Ishikawa (cell line): ENCODE data around the gene CALHM2.

Source experiments
- CEBPB ChIP-seq: IDR thresholded peaks from 2 replicates; pipeline ENCODE4 v1.6.1; 2012
- CREB1 ChIP-seq: IDR thresholded peaks from 2 replicates; pipeline ENCODE4 v1.6.1; 2012; ENCODE audit warnings: low read depth
- EGR1 ChIP-seq: IDR thresholded peaks from 2 replicates; pipeline ENCODE4 v1.6.1; 2012
- EP300 ChIP-seq: IDR thresholded peaks from 2 replicates; pipeline ENCODE4 v1.6.1; 2012; ENCODE audit warnings: borderline replicate concordance
- FOXM1 ChIP-seq: IDR thresholded peaks from 2 replicates; pipeline ENCODE4 v1.6.1; 2012; ENCODE audit warnings: low read depth, borderline replicate concordance
- NFIC ChIP-seq: IDR thresholded peaks from 2 replicates; pipeline ENCODE4 v1.6.1; 2012
- RAD21 ChIP-seq: IDR thresholded peaks from 2 replicates; pipeline ENCODE4 v1.6.1; 2012; ENCODE audit warnings: low read depth
- REST ChIP-seq: IDR thresholded peaks from 2 replicates; pipeline ENCODE4 v1.6.1; 2012; ENCODE audit warnings: low read depth, mild to moderate bottlenecking
- TAF1 ChIP-seq: IDR thresholded peaks from 2 replicates; pipeline ENCODE4 v1.6.1; 2012; ENCODE audit warnings: low read depth, mild to moderate bottlenecking
- TCF12 ChIP-seq: IDR thresholded peaks from 2 replicates; pipeline ENCODE4 v1.6.1; 2012; ENCODE audit warnings: low read depth
- TEAD4 ChIP-seq: IDR thresholded peaks from 2 replicates; pipeline ENCODE4 v1.6.1; 2012
- USF1 ChIP-seq: IDR thresholded peaks from 2 replicates; pipeline ENCODE4 v1.6.1; 2012
- YY1 ChIP-seq: IDR thresholded peaks from 2 replicates; pipeline ENCODE4 v1.6.1; 2012; ENCODE audit warnings: low read depth
- ZBTB7A ChIP-seq: IDR thresholded peaks from 2 replicates; pipeline ENCODE4 v1.6.1; 2012; ENCODE audit warnings: low read depth
- TF ChIP-seq, protein P1 (sequence below): IDR thresholded peaks from 2 replicates; pipeline ENCODE4 v1.6.1; 2012

Gene CALHM2

GRCh38 chr10:103472005-103472404 lies 19.8 kb upstream of the CALHM2 start:
- TF ChIP-seq EP300 = no peak
- no peak for TF ChIP-seq CREB1
- no peak for TF ChIP-seq TAF1
- TF ChIP-seq USF1 = no peak
- TF ChIP-seq FOXM1 = no peak
- TF ChIP-seq, protein P1, sequence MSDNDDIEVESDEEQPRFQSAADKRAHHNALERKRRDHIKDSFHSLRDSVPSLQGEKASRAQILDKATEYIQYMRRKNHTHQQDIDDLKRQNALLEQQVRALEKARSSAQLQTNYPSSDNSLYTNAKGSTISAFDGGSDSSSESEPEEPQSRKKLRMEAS = no peak
- no peak for TF ChIP-seq TEAD4

GRCh38 chr10:103470761-103471653 lies 18.8 kb upstream of the CALHM2 start:
- TF ChIP-seq RAD21 (no peak), REST (no peak), CREB1 (no peak), USF1 (no peak), TEAD4 (no peak), NFIC (no peak), TAF1 (no peak), FOXM1 (no peak), EGR1 (no peak), TCF12 (no peak), EP300 (no peak), YY1 (no peak), ZBTB7A (no peak)
- TF ChIP-seq, protein P1 = no peak

DNA sequence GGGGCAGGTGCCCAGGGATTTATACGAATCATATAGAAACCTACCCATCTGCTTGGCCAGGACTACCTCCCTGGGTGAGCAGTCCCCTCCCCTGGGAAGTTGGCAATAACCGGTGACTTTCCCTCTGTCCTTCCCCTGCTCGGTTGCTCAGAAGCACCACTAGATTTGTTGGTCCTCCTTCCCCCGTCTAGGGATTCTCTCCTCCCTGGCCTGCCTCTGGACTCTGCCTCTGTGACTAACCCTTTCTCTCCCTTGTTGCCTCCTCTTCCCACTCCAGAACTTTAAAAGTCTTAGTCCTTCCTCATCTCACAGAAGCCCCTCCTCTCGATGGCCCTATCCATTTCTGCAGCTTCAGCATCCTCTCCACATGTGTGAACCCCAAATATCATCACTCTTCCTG lies 17.0 kb upstream of the CALHM2 start:
- TF ChIP-seq ZBTB7A = no peak
- no peak for TF ChIP-seq EP300
- TF ChIP-seq REST = no peak
- TF ChIP-seq RAD21 = no peak
- no peak for TF ChIP-seq NFIC
- no peak for TF ChIP-seq TAF1
- no peak for TF ChIP-seq CREB1
- no peak for TF ChIP-seq TEAD4
- TF ChIP-seq FOXM1 = no peak
- TF ChIP-seq EGR1 = no peak
- no peak for TF ChIP-seq CEBPB
- TF ChIP-seq TCF12 = no peak
- no peak for TF ChIP-seq USF1
- TF ChIP-seq YY1 = no peak
- TF ChIP-seq, protein P1 = no peak

DNA sequence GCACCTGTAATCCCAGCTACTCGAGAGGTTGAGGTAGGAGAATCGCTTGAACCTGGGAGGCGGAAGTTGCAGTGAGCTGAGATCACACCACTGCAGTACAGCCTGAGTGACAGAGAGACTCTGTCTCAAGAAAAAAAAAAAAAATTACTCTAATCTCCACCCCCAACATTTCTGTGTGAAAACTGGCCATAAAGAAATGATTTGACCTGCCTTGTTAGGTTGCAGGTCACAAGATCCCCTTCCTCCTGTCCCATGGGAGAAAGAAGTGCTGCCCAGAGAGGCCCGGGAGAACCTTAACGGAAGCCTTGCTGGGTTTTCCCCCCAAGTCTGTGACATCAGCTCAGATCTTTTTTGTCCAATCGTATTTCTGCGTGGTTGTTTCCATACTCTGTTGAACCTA lies 15.2 kb upstream of the CALHM2 start:
- TF ChIP-seq YY1 (no peak), ZBTB7A (no peak), CEBPB (no peak), TCF12 (no peak), EGR1 (no peak), NFIC (no peak), USF1 (no peak), RAD21 (no peak), REST (no peak), TAF1 (no peak), TEAD4 (no peak), FOXM1 (no peak), EP300 (no peak), CREB1 (no peak)
- TF ChIP-seq, protein P1 = no peak
